DOHH2 (cell line): ENCODE results near the gene SLC6A3.

Experiments
- H3F3A ChIP-seq: fragments of 200-600 bp; sonication (generic), shearing (Covaris generic); 2 replicates; pipeline ENCODE4 v1.6.0; 2016; ENCODE audit warnings: antibody characterized with exemption, mild to moderate bottlenecking; ENCODE audit not compliant: control insufficient read depth, insufficient read depth
- H3K27ac ChIP-seq: fragments of 200-600 bp; sonication (generic); 2 replicates; pipeline ENCODE4 v1.5.1; 2014; ENCODE audit warnings: low read depth, mild to moderate bottlenecking, low read length, moderate library complexity
- H3K27me3 ChIP-seq: fragments of 200-600 bp; sonication (generic); 2 replicates; pipeline ENCODE4 v1.6.1; 2014; ENCODE audit warnings: mild to moderate bottlenecking, low read length, mixed read lengths; ENCODE audit not compliant: control insufficient read depth
- H3K36me3 ChIP-seq: fragments of 200-600 bp; sonication (generic); 2 replicates; pipeline ENCODE4 v1.6.1; 2014; ENCODE audit warnings: mild to moderate bottlenecking, low read length, moderate library complexity, mixed read lengths; ENCODE audit not compliant: control insufficient read depth
- H3K4me1 ChIP-seq: fragments of 200-600 bp; sonication (generic); 2 replicates; pipeline ENCODE4 v1.6.1; 2014; ENCODE audit warnings: mild to moderate bottlenecking, low read length, mixed read lengths; ENCODE audit not compliant: control insufficient read depth
- H3K4me2 ChIP-seq: fragments of 200-600 bp; sonication (generic); 2 replicates; pipeline ENCODE4 v1.6.0; 2014; ENCODE audit warnings: mild to moderate bottlenecking, low read length, moderate library complexity
- H3K4me3 ChIP-seq: fragments of 200-600 bp; sonication (generic); 2 replicates; pipeline ENCODE4 v1.5.1; 2014; ENCODE audit warnings: mild to moderate bottlenecking, low read length, mixed read lengths
- H3K79me2 ChIP-seq: fragments of 200-600 bp; sonication (generic); 2 replicates; pipeline ENCODE4 v1.6.1; 2014; ENCODE audit warnings: mild to moderate bottlenecking, low read length, mixed read lengths; ENCODE audit not compliant: control insufficient read depth
- H3K9me2 ChIP-seq: fragments of 200-600 bp; sonication (generic); replicated peaks from 2 replicates; pipeline ENCODE4 v1.6.1; 2014; ENCODE audit warnings: mild to moderate bottlenecking, low read length, mixed read lengths; ENCODE audit not compliant: control insufficient read depth
- H3K9me3 ChIP-seq: fragments of 200-600 bp; sonication (generic); 2 replicates; pipeline ENCODE4 v1.6.1; 2014; ENCODE audit warnings: antibody characterized with exemption, low read length, mixed read lengths; ENCODE audit not compliant: control insufficient read depth, insufficient read depth
- H4K20me1 ChIP-seq: fragments of 200-600 bp; sonication (generic); 2 replicates; pipeline ENCODE4 v1.6.0; 2014; ENCODE audit warnings: low read depth, mild to moderate bottlenecking, antibody characterized with exemption, low read length, moderate library complexity; ENCODE audit not compliant: control insufficient read depth, insufficient read depth
- EZH2phosphoT487 ChIP-seq: fragments of 200-600 bp; sonication (generic); IDR thresholded peaks from 2 replicates; pipeline ENCODE4 v1.6.1; 2017; ENCODE audit warnings: borderline replicate concordance, mild to moderate bottlenecking, antibody characterized with exemption, low read length, moderate library complexity, mixed read lengths
- TF ChIP-seq, protein P1 (sequence below): fragments of 200-600 bp; sonication (generic); IDR thresholded peaks from one replicate; pipeline ENCODE4 v1.5.1; 2014; ENCODE audit warnings: antibody characterized with exemption, mild to moderate bottlenecking, low read depth, low read length; ENCODE audit not compliant: poor library complexity, severe bottlenecking

Gene SLC6A3

DNA sequence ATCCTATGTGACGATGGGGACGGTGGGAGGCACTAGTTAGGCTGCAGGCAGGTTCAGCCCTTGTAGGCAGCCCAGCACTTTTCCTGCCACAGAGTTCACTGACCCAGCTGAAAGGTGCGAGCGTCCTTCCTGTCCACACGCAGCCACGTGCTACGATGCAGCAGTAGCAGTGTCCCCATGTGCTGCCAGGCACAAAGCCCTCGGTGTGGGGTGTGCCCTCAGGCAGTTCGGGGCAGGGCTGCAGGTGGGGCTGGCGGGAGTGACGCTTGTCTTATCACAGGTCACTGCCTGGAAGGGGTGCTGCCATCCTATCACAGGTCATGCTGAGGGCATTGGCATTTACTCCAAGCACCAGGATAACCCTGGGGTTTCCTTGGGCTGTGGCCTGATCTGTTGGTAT is 53.5 kb downstream of the SLC6A3 start:
- Histone ChIP-seq H3K9me3 (no peaks in the 10 kb centered on the region), H3K79me2 (no peaks in the 10 kb centered on the region), H3K9me2 (no peaks in the 10 kb centered on the region), H3K4me1 (peaks cover 4% of the 10 kb centered on the region), H3F3A (no peaks in the 10 kb centered on the region), H3K36me3 (no peaks in the 10 kb centered on the region), H3K4me2 (no peak overlapping the region), H3K27me3 (no peaks in the 10 kb centered on the region; the same call in 1 of the 2 replicates), H3K27ac (no peak overlapping the region), H4K20me1 (no peaks in the 10 kb centered on the region), H3K4me3 (no peak overlapping the region)
- TF ChIP-seq, protein P1, sequence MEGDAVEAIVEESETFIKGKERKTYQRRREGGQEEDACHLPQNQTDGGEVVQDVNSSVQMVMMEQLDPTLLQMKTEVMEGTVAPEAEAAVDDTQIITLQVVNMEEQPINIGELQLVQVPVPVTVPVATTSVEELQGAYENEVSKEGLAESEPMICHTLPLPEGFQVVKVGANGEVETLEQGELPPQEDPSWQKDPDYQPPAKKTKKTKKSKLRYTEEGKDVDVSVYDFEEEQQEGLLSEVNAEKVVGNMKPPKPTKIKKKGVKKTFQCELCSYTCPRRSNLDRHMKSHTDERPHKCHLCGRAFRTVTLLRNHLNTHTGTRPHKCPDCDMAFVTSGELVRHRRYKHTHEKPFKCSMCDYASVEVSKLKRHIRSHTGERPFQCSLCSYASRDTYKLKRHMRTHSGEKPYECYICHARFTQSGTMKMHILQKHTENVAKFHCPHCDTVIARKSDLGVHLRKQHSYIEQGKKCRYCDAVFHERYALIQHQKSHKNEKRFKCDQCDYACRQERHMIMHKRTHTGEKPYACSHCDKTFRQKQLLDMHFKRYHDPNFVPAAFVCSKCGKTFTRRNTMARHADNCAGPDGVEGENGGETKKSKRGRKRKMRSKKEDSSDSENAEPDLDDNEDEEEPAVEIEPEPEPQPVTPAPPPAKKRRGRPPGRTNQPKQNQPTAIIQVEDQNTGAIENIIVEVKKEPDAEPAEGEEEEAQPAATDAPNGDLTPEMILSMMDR: no peak
- no peak for TF ChIP-seq EZH2phosphoT487

DNA sequence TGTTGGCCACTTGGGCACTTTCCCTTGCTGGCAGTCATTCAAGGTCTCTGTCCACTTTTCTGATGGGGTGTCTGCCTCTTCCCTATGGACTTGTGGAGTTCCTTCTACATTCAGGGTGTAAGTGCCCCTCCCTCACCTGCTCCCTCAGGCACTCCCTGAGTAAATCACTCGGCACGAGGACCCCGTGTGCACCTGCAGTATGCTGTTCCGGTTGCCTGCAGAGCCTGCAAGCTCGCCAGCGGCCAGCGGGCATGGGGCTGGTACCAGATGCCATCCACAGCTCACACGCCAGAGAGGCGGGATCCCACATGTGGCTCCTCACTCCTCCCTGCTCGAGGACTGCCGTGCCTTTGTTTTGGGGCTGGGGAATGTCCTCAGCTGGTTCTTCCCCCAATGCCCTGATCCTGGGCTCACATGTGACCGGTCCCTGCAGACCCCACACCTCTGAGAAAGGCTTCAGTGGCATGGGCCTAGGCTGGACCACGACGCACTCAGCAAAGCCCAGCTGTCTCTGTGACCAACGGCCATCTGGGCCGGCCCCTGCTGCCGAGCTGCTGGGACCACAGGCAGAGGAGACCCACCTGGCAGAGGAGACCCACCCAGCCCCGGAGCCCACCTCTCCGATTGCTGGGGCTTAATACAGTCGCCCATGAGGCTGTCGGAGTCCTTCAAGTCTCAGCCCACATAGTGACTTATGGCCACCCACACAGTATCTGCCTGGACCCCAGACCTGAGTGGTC is 54.2 kb downstream of the SLC6A3 start:
- Histone ChIP-seq H3K4me2 (no peak overlapping the region), H3K9me3 (no peaks in the 10 kb centered on the region), H3K27me3 (no peaks in the 10 kb centered on the region; the same call in 1 of the 2 replicates), H3K36me3 (no peaks in the 10 kb centered on the region), H3K9me2 (no peaks in the 10 kb centered on the region), H3K79me2 (no peaks in the 10 kb centered on the region), H3K4me3 (no peak overlapping the region), H4K20me1 (no peaks in the 10 kb centered on the region), H3K27ac (no peak overlapping the region), H3K4me1 (peaks cover 8% of the 10 kb centered on the region), H3F3A (no peaks in the 10 kb centered on the region)
- TF ChIP-seq, protein P1: no peak
- TF ChIP-seq EZH2phosphoT487: no peak

DNA sequence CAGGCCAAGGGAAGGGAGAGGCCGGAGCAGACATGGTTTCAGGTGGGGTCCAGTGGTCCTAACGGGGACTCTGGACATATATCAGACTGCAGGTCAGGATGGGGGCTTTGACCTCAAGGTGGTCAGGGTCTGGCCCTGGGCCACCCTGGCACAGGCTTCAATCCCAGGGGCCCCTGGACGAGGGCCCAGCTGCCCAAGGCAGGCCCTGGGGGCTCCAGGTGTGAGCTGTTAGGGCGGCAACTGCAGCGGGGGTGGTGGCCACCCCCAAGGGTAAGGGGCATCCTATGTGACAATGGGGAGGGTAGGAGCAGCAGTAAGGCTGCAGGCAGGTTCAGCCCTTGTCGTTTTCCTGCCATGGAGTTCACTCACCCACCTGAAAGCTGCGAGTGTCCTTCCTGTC is 54.9 kb downstream of the SLC6A3 start:
- no peaks in the 10 kb centered on the region for H3K9me3 ChIP-seq
- H3K4me2 ChIP-seq: no peak overlapping the region
- no peaks in the 10 kb centered on the region for H4K20me1 ChIP-seq
- H3K79me2 ChIP-seq: no peaks in the 10 kb centered on the region
- H3K27ac ChIP-seq: no peak overlapping the region
- TF ChIP-seq, protein P1: no peak
- no peak for TF ChIP-seq EZH2phosphoT487
- peaks cover 12% of the 10 kb centered on the region for H3K4me1 ChIP-seq
- no peaks in the 10 kb centered on the region for H3K9me2 ChIP-seq
- no peaks in the 10 kb centered on the region for H3K27me3 ChIP-seq
- no peaks in the 10 kb centered on the region for H3F3A ChIP-seq
- H3K36me3 ChIP-seq: no peaks in the 10 kb centered on the region
- H3K4me3 ChIP-seq: no peak overlapping the region
